ENCODE measurements around the gene P3R3URF. TPM values are rescaled to one million over a fixed set of nuclear protein-coding genes. Genes with fewer than 3 reads are reported as not detected.

P3R3URF gene
- polyA plus RNA-seq, 3 donors, result not detected

DNA sequence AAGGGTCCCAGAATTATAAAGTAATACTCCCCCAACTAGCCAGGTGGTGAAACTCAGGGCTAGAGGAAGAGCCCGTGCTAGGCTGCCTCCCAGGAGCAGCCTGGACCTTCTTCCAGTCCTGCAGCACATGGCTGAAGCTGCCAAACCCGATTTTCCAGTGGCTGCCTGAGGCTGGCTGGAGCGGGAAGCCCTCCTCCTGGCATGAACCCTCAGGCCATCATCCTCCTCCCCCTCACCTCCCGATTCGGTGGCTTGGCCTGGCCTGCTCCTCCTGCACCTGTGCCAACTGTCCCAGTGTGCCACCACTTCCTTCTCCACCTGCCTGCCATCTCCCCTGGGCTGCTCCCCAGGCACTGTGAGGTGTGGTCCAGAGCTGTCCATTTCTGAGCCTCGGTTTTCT, 4.4 kb downstream of the P3R3URF start:
- no peak overlapping the region for H3K4me3 Mint-ChIP-seq
- peaks cover 10% of the 10 kb centered on the region for H3K4me1 Mint-ChIP-seq
- no peak overlapping the region for H3K4me2 ChIP-seq (replicated peaks; ENCODE audit: extremely low read depth, low read length, poor library complexity, severe bottlenecking)
- H2AFZ ChIP-seq (ENCODE audit: insufficient read depth, low read depth, low read length, poor library complexity, severe bottlenecking), result no peak overlapping the region
- peaks cover 24 to 32% (median 28%) of the 10 kb centered on the region in 3 donors for H3K27me3 Mint-ChIP-seq (ENCODE audit: low read depth in 3 of 3)
- peak overlapping the region in 1 of 7 donors; percentile 28 for H3K27ac Mint-ChIP-seq
- WGBS (ENCODE audit: insufficient coverage), result 92% methylated on average over 5 of the region's 6 CpGs
- no peak overlapping the region for H3K4me3 ChIP-seq (replicated peaks in 1 of 3; ENCODE audit: low read depth in 2 of 3, low read length in 3 of 3)
- H3K36me3 ChIP-seq (replicated peaks in 1 of 2; ENCODE audit: control insufficient read depth in 1 of 2, insufficient read depth in 2 of 2, low read length in 2 of 2), result no peaks in the 10 kb centered on the region
- peaks cover 0 to 3% (median 0%) of the 10 kb centered on the region in 7 donors for H3K9me3 Mint-ChIP-seq
- TF ChIP-seq, protein P1, sequence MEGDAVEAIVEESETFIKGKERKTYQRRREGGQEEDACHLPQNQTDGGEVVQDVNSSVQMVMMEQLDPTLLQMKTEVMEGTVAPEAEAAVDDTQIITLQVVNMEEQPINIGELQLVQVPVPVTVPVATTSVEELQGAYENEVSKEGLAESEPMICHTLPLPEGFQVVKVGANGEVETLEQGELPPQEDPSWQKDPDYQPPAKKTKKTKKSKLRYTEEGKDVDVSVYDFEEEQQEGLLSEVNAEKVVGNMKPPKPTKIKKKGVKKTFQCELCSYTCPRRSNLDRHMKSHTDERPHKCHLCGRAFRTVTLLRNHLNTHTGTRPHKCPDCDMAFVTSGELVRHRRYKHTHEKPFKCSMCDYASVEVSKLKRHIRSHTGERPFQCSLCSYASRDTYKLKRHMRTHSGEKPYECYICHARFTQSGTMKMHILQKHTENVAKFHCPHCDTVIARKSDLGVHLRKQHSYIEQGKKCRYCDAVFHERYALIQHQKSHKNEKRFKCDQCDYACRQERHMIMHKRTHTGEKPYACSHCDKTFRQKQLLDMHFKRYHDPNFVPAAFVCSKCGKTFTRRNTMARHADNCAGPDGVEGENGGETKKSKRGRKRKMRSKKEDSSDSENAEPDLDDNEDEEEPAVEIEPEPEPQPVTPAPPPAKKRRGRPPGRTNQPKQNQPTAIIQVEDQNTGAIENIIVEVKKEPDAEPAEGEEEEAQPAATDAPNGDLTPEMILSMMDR (IDR thresholded peaks at IDR 0.05), result no peak
- no peak for DNase-seq
- peaks cover 7 to 19% of the 10 kb centered on the region in 2 donors for H3K27me3 ChIP-seq (ENCODE audit: control insufficient read depth in 2 of 2, insufficient read depth in 2 of 2, low read length in 2 of 2)
- H3K4me1 ChIP-seq (ENCODE audit: control insufficient read depth in 1 of 2, insufficient read depth in 2 of 2, low read length in 2 of 2), result peaks cover under 1 to 5% of the 10 kb centered on the region in 2 donors
- no peak overlapping the region for H3K27ac ChIP-seq (ENCODE audit: low read depth in 1 of 2, low read length in 2 of 2)
- no peaks in the 10 kb centered on the region for H4K20me1 ChIP-seq (ENCODE audit: insufficient read depth, low read length)
- no peaks in the 10 kb centered on the region for H3K9me3 ChIP-seq (replicated peaks in 1 of 2; ENCODE audit: control insufficient read depth in 1 of 2, insufficient read depth in 1 of 2, low read length in 2 of 2)
- no peaks in the 10 kb centered on the region for H3K79me2 ChIP-seq (ENCODE audit: insufficient read depth, low read length)
- H3K9ac ChIP-seq (ENCODE audit: insufficient read depth, low read length, poor library complexity, severe bottlenecking), result no peak overlapping the region
- intact Hi-C loops (cut with micrococcal nuclease), result no loop called here
- peaks cover 0 to 3% of the 10 kb centered on the region in 2 donors for H3K36me3 Mint-ChIP-seq

DNA sequence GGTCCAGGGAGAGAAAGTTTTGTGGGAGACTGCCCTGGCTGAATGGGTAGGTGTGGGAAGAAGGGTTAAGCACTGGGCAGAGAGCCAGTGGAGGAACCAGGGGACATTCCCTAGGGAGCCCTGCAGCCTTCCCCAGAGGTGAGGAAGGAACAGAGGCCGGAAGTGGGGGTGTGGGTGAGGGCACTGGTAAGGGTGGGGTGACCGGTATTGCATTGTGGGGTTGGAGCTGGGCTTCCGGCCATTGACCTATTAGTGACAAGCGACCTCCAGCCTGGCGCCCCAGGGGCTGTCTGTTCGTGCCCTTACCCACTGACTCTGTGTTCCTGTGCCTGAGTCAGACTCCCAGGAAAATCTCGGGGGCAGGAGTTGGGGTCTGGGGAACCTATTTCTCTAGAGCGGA, 4.9 kb downstream of the P3R3URF start:
- Histone ChIP-seq H3K27ac (ENCODE audit: low read depth in 1 of 2, low read length in 2 of 2) (no peak overlapping the region), H3K9me3 (replicated peaks in 1 of 2; ENCODE audit: control insufficient read depth in 1 of 2, insufficient read depth in 1 of 2, low read length in 2 of 2) (no peaks in the 10 kb centered on the region), H3K27me3 (ENCODE audit: control insufficient read depth in 2 of 2, insufficient read depth in 2 of 2, low read length in 2 of 2) (peaks cover 7 to 24% of the 10 kb centered on the region in 2 donors), H3K9ac (ENCODE audit: insufficient read depth, low read length, poor library complexity, severe bottlenecking) (no peak overlapping the region), H4K20me1 (ENCODE audit: insufficient read depth, low read length) (no peaks in the 10 kb centered on the region), H3K79me2 (ENCODE audit: insufficient read depth, low read length) (no peaks in the 10 kb centered on the region), H2AFZ (ENCODE audit: insufficient read depth, low read depth, low read length, poor library complexity, severe bottlenecking) (no peak overlapping the region), H3K4me3 (replicated peaks in 1 of 3; ENCODE audit: low read depth in 2 of 3, low read length in 3 of 3) (no peak overlapping the region), H3K4me1 (ENCODE audit: control insufficient read depth in 1 of 2, insufficient read depth in 2 of 2, low read length in 2 of 2) (peaks cover 6 to 11% of the 10 kb centered on the region in 2 donors), H3K4me2 (replicated peaks; ENCODE audit: extremely low read depth, low read length, poor library complexity, severe bottlenecking) (no peak overlapping the region), H3K36me3 (replicated peaks in 1 of 2; ENCODE audit: control insufficient read depth in 1 of 2, insufficient read depth in 2 of 2, low read length in 2 of 2) (no peaks in the 10 kb centered on the region)
- WGBS (ENCODE audit: insufficient coverage), result 97% methylated on average over 8 of the region's 8 CpGs
- Mint-ChIP-seq H3K4me1 (peaks cover 15% of the 10 kb centered on the region), H3K27ac (no peak overlapping the region), H3K4me3 (no peak overlapping the region), H3K36me3 (peaks cover 0 to 3% of the 10 kb centered on the region in 2 donors), H3K27me3 (ENCODE audit: low read depth in 3 of 3) (peaks cover 29 to 37% (median 33%) of the 10 kb centered on the region in 3 donors), H3K9me3 (peaks cover 0 to 3% (median 0%) of the 10 kb centered on the region in 7 donors)
- no peak for DNase-seq
- TF ChIP-seq, protein P1 (IDR thresholded peaks at IDR 0.05), result no peak
- intact Hi-C loops (cut with micrococcal nuclease), result no loop called here
